Left lung (tissue), 10 donors: Measurements from ENCODE around the gene NEXMIF. TPM values are rescaled to one million over a fixed set of nuclear protein-coding genes. Genes with fewer than 3 reads are reported as not detected.
"Not testable (repeated sequence)": the region's sequence is repeated elsewhere in the genome, so short reads cannot be mapped to it uniquely, and the experiment has no call there.

Experiments used
- ATAC-seq: fragments of 200-7000 bp; cut with Tn5 transposase; one replicate; pipeline ENCODE4 v1.9.1; 2020; ENCODE audit warnings: moderate library complexity
- DNase-seq, 4 donors: peaks; one replicate each; pipeline ENCODE4 v3.0.0-alpha.2; 2013 to 2020
- H3K27ac ChIP-seq, 2 donors: fragments of 200-600 bp; sonication (generic) in 1 of 2; one replicate each; pipeline versions ENCODE4 v1.5.0 to v1.8.0; 2020 to 2021
- H3K27me3 ChIP-seq, 2 donors: fragments of 200-600 bp; sonication (generic) in 1 of 2; one replicate each; pipeline versions ENCODE4 v1.5.0 to v1.8.0; 2020 to 2021
- H3K36me3 ChIP-seq, 2 donors: fragments of 200-600 bp; sonication (generic) in 1 of 2; one replicate each; pipeline versions ENCODE4 v1.5.0 to v1.8.0; 2020 to 2021
- H3K4me1 ChIP-seq, 2 donors: fragments of 200-600 bp; one replicate each; pipeline ENCODE4 v1.8.0; 2021
- H3K4me3 ChIP-seq, 2 donors: fragments of 200-600 bp; sonication (generic) in 1 of 2; one replicate each; pipeline versions ENCODE4 v1.5.0 to v1.8.0; 2020 to 2021; ENCODE audit warnings: mild to moderate bottlenecking in 1 of 2
- H3K9me3 ChIP-seq, 2 donors: fragments of 200-600 bp; sonication (generic) in 1 of 2; one replicate each; pipeline versions ENCODE4 v1.5.0 to v1.8.0; 2020 to 2021
- intact Hi-C, 2 donors: fragments of 100-400 bp; cut with DNase I; formaldehyde crosslinking; loops; one replicate each; pipeline versions ENCODE4 v1.11.2 to v1.14.2; 2022
- polyA plus RNA-seq, 6 donors: library from polyadenylated mRNA; unstranded; fragments of 120-200 nt; gene quantifications; one replicate each; pipeline ENCODE4 v1.2.1, GENCODE V29; 2013; ENCODE audit not compliant: insufficient read length in 6 of 6
- total RNA-seq, 2 donors: library from RNA; stranded (reverse); fragmentation: NEBNext Ultra II Directional; extraction: Animal tissue kit (Norgen Biotek cat#: 25700); gene quantifications; one replicate each; pipeline ENCODE4 v1.2.1, GENCODE V29; 2021
- TF ChIP-seq, protein P1 (sequence below), 2 donors: fragments of 200-600 bp; sonication (generic) in 1 of 2; IDR thresholded peaks; one replicate each; pipeline versions ENCODE4 v1.5.0 to v1.8.0; 2021; ENCODE audit warnings: antibody characterized with exemption in 2 of 2
- donor health status: DM: no; HTN: yes; CAD: no.
- donor health status: DM: no; HTN: no; CAD: no.

NEXMIF gene
- total and polyA plus RNA-seq, 8 donors = 0.14 to 0.89 (median 0.20) TPM

DNA sequence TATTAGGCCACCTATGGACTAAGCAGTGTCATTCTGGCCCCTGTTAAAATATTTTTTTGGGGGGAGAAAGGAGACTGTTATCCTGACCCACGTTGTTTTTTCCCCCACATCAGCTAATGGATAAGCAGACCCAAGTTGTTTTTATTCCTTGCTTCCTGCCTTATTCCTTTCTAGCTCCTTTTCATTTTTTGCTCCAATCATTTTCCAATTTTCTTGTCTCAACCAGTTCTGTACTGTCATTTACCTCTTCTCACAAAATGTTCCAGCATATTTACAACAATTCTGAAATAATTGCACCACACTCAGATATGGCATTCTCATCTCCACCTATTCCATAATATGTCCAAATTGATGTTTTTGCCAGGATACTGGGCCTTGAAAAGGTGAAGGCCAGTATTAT, 150.3 kb downstream of the NEXMIF start:
- DNase-seq = no peak
- intact Hi-C loops = no loop called here
- TF ChIP-seq, protein P1, sequence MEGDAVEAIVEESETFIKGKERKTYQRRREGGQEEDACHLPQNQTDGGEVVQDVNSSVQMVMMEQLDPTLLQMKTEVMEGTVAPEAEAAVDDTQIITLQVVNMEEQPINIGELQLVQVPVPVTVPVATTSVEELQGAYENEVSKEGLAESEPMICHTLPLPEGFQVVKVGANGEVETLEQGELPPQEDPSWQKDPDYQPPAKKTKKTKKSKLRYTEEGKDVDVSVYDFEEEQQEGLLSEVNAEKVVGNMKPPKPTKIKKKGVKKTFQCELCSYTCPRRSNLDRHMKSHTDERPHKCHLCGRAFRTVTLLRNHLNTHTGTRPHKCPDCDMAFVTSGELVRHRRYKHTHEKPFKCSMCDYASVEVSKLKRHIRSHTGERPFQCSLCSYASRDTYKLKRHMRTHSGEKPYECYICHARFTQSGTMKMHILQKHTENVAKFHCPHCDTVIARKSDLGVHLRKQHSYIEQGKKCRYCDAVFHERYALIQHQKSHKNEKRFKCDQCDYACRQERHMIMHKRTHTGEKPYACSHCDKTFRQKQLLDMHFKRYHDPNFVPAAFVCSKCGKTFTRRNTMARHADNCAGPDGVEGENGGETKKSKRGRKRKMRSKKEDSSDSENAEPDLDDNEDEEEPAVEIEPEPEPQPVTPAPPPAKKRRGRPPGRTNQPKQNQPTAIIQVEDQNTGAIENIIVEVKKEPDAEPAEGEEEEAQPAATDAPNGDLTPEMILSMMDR (IDR thresholded peaks at IDR 0.05) = no peak
- no peaks in the 10 kb centered on the region for H3K9me3 ChIP-seq
- H3K4me3 ChIP-seq = no peak overlapping the region
- H3K27me3 ChIP-seq = peaks cover 0 to 5% of the 10 kb centered on the region in 2 donors
- H3K36me3 ChIP-seq = no peaks in the 10 kb centered on the region
- no peaks in the 10 kb centered on the region for H3K4me1 ChIP-seq
- ATAC-seq = no peak
- H3K27ac ChIP-seq = no peak overlapping the region

DNA sequence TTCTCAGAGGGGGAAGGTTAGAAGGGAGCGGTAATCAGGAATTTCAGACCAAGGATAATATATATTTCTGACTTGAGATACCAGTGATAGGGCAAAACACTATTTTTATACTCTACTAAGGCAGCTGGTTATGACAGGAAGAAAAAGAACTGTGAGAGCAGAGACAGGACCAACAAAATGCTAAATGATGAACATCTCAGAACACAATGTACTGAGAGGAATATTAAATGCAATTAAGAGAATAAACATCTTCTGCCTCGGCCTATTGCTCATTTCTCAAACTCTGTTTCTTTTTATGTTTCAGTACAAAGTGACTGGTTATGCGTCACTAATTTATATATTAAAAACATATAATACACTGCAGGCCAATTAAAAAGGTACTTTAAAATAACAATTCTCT, 188.8 kb downstream of the NEXMIF start:
- TF ChIP-seq, protein P1 (IDR thresholded peaks at IDR 0.05) = no peak
- intact Hi-C loops = no loop called here
- H3K36me3 ChIP-seq = no peaks in the 10 kb centered on the region
- H3K27me3 ChIP-seq = peaks cover 0 to 3% of the 10 kb centered on the region in 2 donors
- H3K4me3 ChIP-seq = no peak overlapping the region
- ATAC-seq = no peak
- no peak overlapping the region for H3K27ac ChIP-seq
- no peak for DNase-seq
- H3K4me1 ChIP-seq = no peaks in the 10 kb centered on the region
- H3K9me3 ChIP-seq = no peaks in the 10 kb centered on the region

DNA sequence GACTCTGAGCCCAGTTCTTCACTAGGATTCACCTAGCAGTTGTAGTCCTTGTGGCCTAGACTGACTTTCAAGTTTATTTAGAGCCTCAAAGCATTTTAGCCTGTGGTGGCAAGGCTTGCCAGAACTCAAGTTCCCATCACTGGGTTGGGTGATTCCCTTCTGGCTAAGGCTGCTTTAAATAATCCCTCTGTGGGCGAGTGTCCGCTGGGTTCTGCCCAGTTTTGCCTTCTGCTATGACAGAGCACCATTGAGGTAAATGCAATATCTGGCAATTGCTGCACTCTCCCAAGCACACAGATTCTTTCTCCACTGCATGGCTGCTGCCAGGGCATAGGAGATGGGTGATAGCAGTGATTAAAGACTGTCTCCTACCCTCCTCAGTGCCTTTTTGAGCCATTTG, 220.0 kb downstream of the NEXMIF start:
- Histone ChIP-seq H3K4me3 (no peak overlapping the region), H3K36me3 (no peaks in the 10 kb centered on the region), H3K9me3 (no peaks in the 10 kb centered on the region), H3K27ac (no peak overlapping the region), H3K27me3 (no peaks in the 10 kb centered on the region), H3K4me1 (no peaks in the 10 kb centered on the region)
- TF ChIP-seq, protein P1 (IDR thresholded peaks at IDR 0.05) = no peak
- no peak for DNase-seq
- intact Hi-C loops = no loop called here
- ATAC-seq = no peak

DNA sequence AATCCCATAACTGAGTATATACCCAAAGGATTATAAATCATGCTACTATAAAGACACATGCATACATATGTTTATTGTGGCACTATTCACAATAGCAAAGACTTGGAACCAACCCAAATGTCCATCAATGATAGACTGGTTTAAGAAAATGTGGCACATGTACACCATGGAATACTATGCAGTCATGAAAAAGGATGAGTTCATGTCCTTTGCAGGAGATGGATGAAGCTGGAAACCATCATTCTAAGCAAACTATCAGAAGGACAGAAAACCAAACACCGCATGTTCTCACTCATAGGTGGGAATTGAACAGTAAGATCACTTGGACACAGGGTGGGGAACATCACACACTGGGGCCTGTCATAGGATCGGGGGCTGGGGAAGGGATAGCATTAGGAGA, 223.9 kb downstream of the NEXMIF start:
- intact Hi-C loops, H3K4me1 ChIP-seq, H3K4me3 ChIP-seq, H3K27me3 ChIP-seq, H3K9me3 ChIP-seq, DNase-seq, H3K27ac ChIP-seq, H3K36me3 ChIP-seq, ATAC-seq: not testable (repeated sequence)

DNA sequence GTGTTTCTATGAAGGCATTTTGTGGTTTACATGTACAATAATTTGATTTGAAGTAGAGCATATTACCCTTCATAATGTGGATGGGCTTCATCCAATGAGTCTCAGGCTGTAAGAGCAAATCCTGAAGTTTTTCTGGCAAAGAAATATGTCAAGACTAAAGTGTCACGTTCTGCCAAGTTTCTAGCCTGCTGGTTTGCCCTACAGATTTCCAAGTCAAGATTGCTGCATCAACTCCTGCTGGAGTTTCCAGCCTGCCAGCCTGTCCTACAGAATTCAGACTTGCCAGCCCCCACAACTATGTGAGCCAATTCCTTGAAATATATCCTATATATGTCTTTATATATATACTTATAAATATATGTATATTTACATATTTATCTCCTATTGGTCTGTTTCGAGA, 240.8 kb downstream of the NEXMIF start:
- no peak for ATAC-seq
- no peaks in the 10 kb centered on the region for H3K36me3 ChIP-seq
- no peaks in the 10 kb centered on the region for H3K27me3 ChIP-seq
- no peaks in the 10 kb centered on the region for H3K4me1 ChIP-seq
- no peak overlapping the region for H3K4me3 ChIP-seq
- DNase-seq = no peak
- H3K9me3 ChIP-seq = no peaks in the 10 kb centered on the region
- intact Hi-C loops = no loop called here
- H3K27ac ChIP-seq = no peak overlapping the region
- TF ChIP-seq, protein P1 (IDR thresholded peaks at IDR 0.05) = no peak

Other genes starting within 250 kb of the NEXMIF start
- gene ABCB7, start 230.8 kb upstream of the NEXMIF start, total RNA-seq = 10 to 100 TPM; 22.5 to 23.4 TPM
- gene ABCB7, start 230.8 kb upstream of the NEXMIF start, polyA plus RNA-seq = 10 to 100 TPM; 29.7 to 38.2 (median 35.0) TPM